HepG2 (cell line): Measurements from ENCODE around the gene PATL2. TPM values are rescaled to one million over a fixed set of nuclear protein-coding genes. Genes with fewer than 3 reads are reported as not detected.
A peak's percentile ranks its signal among the peaks of the same experiment; 100 is the strongest.
"Not testable (repeated sequence)": the region's sequence is repeated elsewhere in the genome, so short reads cannot be mapped to it uniquely, and the experiment has no call there.

ENCODE experiments used
- ATAC-seq: fragments of 200-7000 bp; cut with Tn5 transposase; 3 replicates; pipeline ENCODE4 v1.9.1; 2020; ENCODE audit warnings: mild to moderate bottlenecking, moderate library complexity
- BruUV-seq: library from RNA; stranded (reverse); fragments of 400-500 nt; replicated peaks from 2 replicates; lab custom pipeline; 2021; lab: Mats Ljungman, UMichigan
- CTCF ChIA-PET: fragments of 300-600 bp; formaldehyde crosslinking; extraction: SDS; loops from one replicate; lab custom pipeline; 2021; ENCODE audit warnings: low total read pairs, inconsistent platforms, low intra/inter-chr PET ratio; lab: Yijun Ruan, JAX
- POLR2A ChIA-PET: fragments of 350-600 bp; sonication (Branson Sonifier 250); formaldehyde crosslinking; loops from one replicate; lab custom pipeline; 2020; ENCODE audit warnings: antibody characterized with exemption, inconsistent platforms; lab: Yijun Ruan, JAX
- DNase-seq: peaks from one replicate; pipeline ENCODE4 v3.0.0-alpha.2; 2015; ENCODE audit warnings: low spot score
- FAIRE-seq: peaks from 3 replicates; lab custom pipeline; 2011; peaks lifted over from hg19 to GRCh38; lab: Jason Lieb, UNC
- H2AFZ ChIP-seq: one replicate; pipeline ENCODE4 v1.6.1; 2011; ENCODE audit warnings: low read length, inconsistent platforms
- H3K27ac ChIP-seq: fragments of 300-600 bp; 3 replicates; pipeline ENCODE4 v1.8.0; 2011; ENCODE audit warnings: mixed run types, mild to moderate bottlenecking, mixed read lengths, low read length, inconsistent platforms; ENCODE audit not compliant: insufficient read depth; ENCODE audit errors: extremely low read length
- H3K27me3 ChIP-seq, 2 experiments: fragments of 200-600 bp in 1 of 2; 2 replicates in 1 of 2; 3 replicates in 1 of 2; pipeline versions ENCODE4 v1.6.0 to v1.8.0; 2011; ENCODE audit warnings: low read length in 2 of 2, mild to moderate bottlenecking in 2 of 2, moderate library complexity in 2 of 2, inconsistent platforms in 1 of 2; ENCODE audit not compliant: insufficient read depth in 2 of 2, control insufficient read depth in 1 of 2
- H3K36me3 ChIP-seq, 2 experiments: fragments of 200-600 bp in 1 of 2; replicated peaks in 1 of 2; 2 replicates in 1 of 2; 3 replicates in 1 of 2; pipeline versions ENCODE4 v1.5.1 to v1.8.0; 2011; ENCODE audit warnings: low read length in 2 of 2, inconsistent platforms in 1 of 2; ENCODE audit not compliant: insufficient read depth in 2 of 2, control insufficient read depth in 1 of 2
- H3K4me1 ChIP-seq: 2 replicates; pipeline ENCODE4 v1.5.1; 2012; ENCODE audit warnings: low read length, inconsistent platforms; ENCODE audit not compliant: insufficient read depth
- H3K4me2 ChIP-seq: 2 replicates; pipeline ENCODE4 v1.6.0; 2011; ENCODE audit warnings: low read depth, low read length, inconsistent platforms
- H3K4me3 ChIP-seq, 3 experiments: fragments of 200-600 bp in 1 of 3; sonication (generic), shearing (Covaris generic) in 1 of 3; replicated peaks in 1 of 3; 2 replicates each; pipeline ENCODE4 v1.5.1; 2011 to 2016; ENCODE audit warnings: low read length in 3 of 3, inconsistent platforms in 2 of 3, low read depth in 2 of 3, mild to moderate bottlenecking in 2 of 3, control low read depth in 1 of 3, mixed read lengths in 1 of 3; ENCODE audit not compliant: insufficient read depth in 1 of 3
- H3K79me2 ChIP-seq: one replicate; pipeline ENCODE4 v1.6.1; 2011; ENCODE audit warnings: low read length, inconsistent platforms; ENCODE audit not compliant: insufficient read depth
- H3K9ac ChIP-seq: 2 replicates; pipeline ENCODE4 v1.6.0; 2011; ENCODE audit warnings: mild to moderate bottlenecking, low read depth, low read length, inconsistent platforms; ENCODE audit not compliant: insufficient read depth
- H3K9me3 ChIP-seq: 2 replicates; pipeline ENCODE4 v1.5.1; 2012; ENCODE audit warnings: mild to moderate bottlenecking, low read length
- H4K20me1 ChIP-seq: 2 replicates; pipeline ENCODE4 v1.6.0; 2011; ENCODE audit warnings: inconsistent platforms, mild to moderate bottlenecking, low read length, moderate library complexity; ENCODE audit not compliant: insufficient read depth
- ATF7 ChIP-seq, 2 experiments: fragments of 450-650 bp in 1 of 2; sonication (generic) in 1 of 2; formaldehyde crosslinking in 1 of 2; IDR thresholded peaks; 2 replicates each; pipeline versions ENCODE4 v1.4.0 to v1.6.1; 2016 to 2020; ENCODE audit warnings: antibody characterized with exemption in 1 of 2, mild to moderate bottlenecking in 1 of 2, missing genetic modification reagents in 1 of 2
- BCL6 ChIP-seq: IDR thresholded peaks from 2 replicates; pipeline ENCODE4 v1.6.1; 2016; ENCODE audit warnings: missing genetic modification reagents, missing compliant biosample characterization
- GLMP ChIP-seq: sonication (generic); formaldehyde crosslinking; IDR thresholded peaks from 2 replicates; pipeline ENCODE4 v1.9.0; 2021; ENCODE audit warnings: missing genetic modification reagents, mild to moderate bottlenecking, borderline replicate concordance
- HMG20B ChIP-seq: conservative IDR thresholded peaks from 2 replicates; pipeline ENCODE4 v1.6.1; 2016; ENCODE audit warnings: missing genetic modification reagents, missing compliant biosample characterization
- LBX2 ChIP-seq: sonication (generic); formaldehyde crosslinking; IDR thresholded peaks from 2 replicates; pipeline ENCODE4 v1.5.0; 2020; ENCODE audit warnings: missing genetic modification reagents, mild to moderate bottlenecking, borderline replicate concordance
- PPARG ChIP-seq: conservative IDR thresholded peaks from 2 replicates; pipeline ENCODE4 v1.6.1; 2016; ENCODE audit warnings: missing biosample characterization, missing genetic modification reagents
- SKI ChIP-seq: fragments of 450-650 bp; IDR thresholded peaks from one replicate; pipeline ENCODE4 v1.6.1; 2018; ENCODE audit warnings: mild to moderate bottlenecking; ENCODE audit not compliant: partially characterized antibody
- TFAP4 ChIP-seq: sonication (generic); IDR thresholded peaks from 2 replicates; pipeline ENCODE4 v1.6.1; 2016; ENCODE audit warnings: low read depth, borderline replicate concordance
- ZNF225 ChIP-seq: sonication (generic); formaldehyde crosslinking; IDR thresholded peaks from 2 replicates; pipeline ENCODE4 v1.4.0; 2020; ENCODE audit warnings: mild to moderate bottlenecking, missing genetic modification reagents
- ZNF572 ChIP-seq: sonication (generic); formaldehyde crosslinking; IDR thresholded peaks from 2 replicates; pipeline ENCODE4 v1.5.1; 2020; ENCODE audit warnings: mild to moderate bottlenecking, missing genetic modification reagents
- WGBS: methylation state at CpG from one replicate; pipeline ENCODE4 v1.1.6; 2017; ENCODE audit warnings: low lambda C conversion rate; 5-methylcytosine and 5-hydroxymethylcytosine counted together
- in situ Hi-C: cut with HindIII; loops from 2 replicates; pipeline ENCODE4 v1.10.0; 2017; ENCODE audit warnings: low pct_unique_long_range_greater_than_20kb; ENCODE audit not compliant: extremely low pct_ligation_motif_present
- intact Hi-C: fragments of 100-400 bp; cut with micrococcal nuclease; formaldehyde crosslinking; loops from one replicate; pipeline ENCODE4 v1.10.0; 2022; ENCODE audit not compliant: unreplicated experiment
- polyA plus RNA-seq, 8 experiments: library from polyadenylated mRNA; depleted of rRNA in 3 of 8; stranded (reverse) in 7 of 8; unstranded in 1 of 8; fragments of >200 nt; fragmentation: Illumina TruSeq in 4 of 8; extraction: Trizol in 4 of 8; gene quantifications; 2 replicates each; pipeline versions ENCODE4 v1.2.1 to v1.2.3, GENCODE V29; 2011 to 2016; ENCODE audit warnings: low read depth in 4 of 8, missing spikeins in 1 of 8, mixed read lengths in 1 of 8; ENCODE audit not compliant: insufficient read depth in 1 of 8
- total RNA-seq, 5 experiments: library from RNA; depleted of rRNA; stranded (reverse); fragments of >200 nt; fragmentation: Illumina TruSeq; extraction: Trizol; gene quantifications; 2 replicates each; pipeline ENCODE4 v1.2.3, GENCODE V29; 2016; ENCODE audit warnings: low read depth in 1 of 5

PATL2 gene
- total and polyA plus RNA-seq, 2 of the 13 experiments (the other 11 are each of a cell fraction or from before 2014, with no cell fraction given), result 0.15 to 0.53 TPM

- ChIA-PET POLR2A (interaction anchor here (0.8 kb wide), 1 partner anchor 43 kb away, joined by 3 read pairs; the partner anchor contains the start of gene SPG11), CTCF (no interaction called here)
- Histone ChIP-seq H3K27me3 (no peaks in the 10 kb centered on the region; a peak in 1 of 5 replicates), H3K4me1 (peaks cover 19% of the 10 kb centered on the region), H3K27ac (no peak overlapping the region), H4K20me1 (no peaks in the 10 kb centered on the region), H2AFZ (no peak overlapping the region), H3K4me2 (no peak overlapping the region), H3K36me3 (no peaks in the 10 kb centered on the region), H3K9ac (no peak overlapping the region), H3K4me3 (no peak overlapping the region), H3K79me2 (peaks cover 1% of the 10 kb centered on the region), H3K9me3 (no peaks in the 10 kb centered on the region)
- TF ChIP-seq ZNF225 (CRISPR knock-in tag), result no peak
- no peak for TF ChIP-seq HMG20B
- no peak for TF ChIP-seq SKI
- TF ChIP-seq GLMP (CRISPR knock-in tag), result no peak
- TF ChIP-seq LBX2 (CRISPR knock-in tag), result no peak
- DNase-seq, result no peak
- no peak for FAIRE-seq
- no TSS peak for BruUV-seq
- WGBS, result no CpG with 5 or more reads among the region's 2 CpGs
- intact Hi-C loops, result no loop called here
- in situ Hi-C loops, result no loop called here
- no peak for ATAC-seq
Measured at GRCh38 chr15:44706401-44706800, 4.7 kb downstream of the PATL2 start.

- no peaks in the 10 kb centered on the region for H3K79me2 ChIP-seq
- H4K20me1 ChIP-seq, result no peaks in the 10 kb centered on the region
- no peaks in the 10 kb centered on the region; a peak in 1 of 5 replicates for H3K27me3 ChIP-seq
- H3K4me2 ChIP-seq, result no peak overlapping the region
- no peak overlapping the region for H3K27ac ChIP-seq
- H2AFZ ChIP-seq, result no peak overlapping the region
- in situ Hi-C loops, result no loop called here
- no peak overlapping the region for H3K4me3 ChIP-seq
- no peaks in the 10 kb centered on the region for H3K36me3 ChIP-seq
- H3K9me3 ChIP-seq, result no peaks in the 10 kb centered on the region
- no peak for ATAC-seq
- no peak overlapping the region for H3K9ac ChIP-seq
- peaks cover 19% of the 10 kb centered on the region for H3K4me1 ChIP-seq
- no peak for TF ChIP-seq PPARG (CRISPR knock-in tag)
- 0 out of 2 replicates have a peak, but pooled peaks have one; percentile 12 for TF ChIP-seq ATF7 (IDR thresholded peaks at IDR 0.05)
- no peak for TF ChIP-seq ATF7 (CRISPR knock-in tag; IDR thresholded peaks at IDR 0.05)
- no peak for TF ChIP-seq ZNF572 (CRISPR knock-in tag)
- peak; percentile 21; the same call in 1 of the 2 replicates for TF ChIP-seq BCL6 (CRISPR knock-in tag)
- no peak for TF ChIP-seq TFAP4
- TF ChIP-seq, all 625 proteins: peak for 2
- 0% methylated on average over 1 of the region's 1 CpG for WGBS
- ChIA-PET CTCF (no interaction called here), POLR2A (interaction anchor here (0.8 kb wide), 1 partner anchor 43 kb away, joined by 3 read pairs; the partner anchor contains the start of gene SPG11)
- FAIRE-seq, result no peak
- intact Hi-C loops, result no loop called here
- no peak for DNase-seq
- no TSS peak for BruUV-seq
Measured at GRCh38 chr15:44705986-44706385, 5.1 kb downstream of the PATL2 start.

GRCh38 chr15:44700676-44701075, 10.4 kb downstream of the PATL2 start:
- not testable (repeated sequence) for FAIRE-seq

More at GRCh38 chr15:44700676-44701075, 10.4 kb downstream of the PATL2 start:
- H3K27me3 ChIP-seq, H3K9me3 ChIP-seq, ATAC-seq, H3K9ac ChIP-seq, POLR2A ChIA-PET, H3K4me3 ChIP-seq, H3K4me2 ChIP-seq, intact Hi-C loops, DNase-seq, H3K36me3 ChIP-seq, BruUV-seq, H3K27ac ChIP-seq, H4K20me1 ChIP-seq, H2AFZ ChIP-seq, CTCF ChIA-PET, in situ Hi-C loops, H3K4me1 ChIP-seq, H3K79me2 ChIP-seq: not testable (repeated sequence)
